Neuronal stem cell (in vitro differentiated cells): ENCODE measurements around the gene IFITM5.

Experiments
- DNase-seq: peaks from one replicate; pipeline ENCODE4 v3.0.0-alpha.2; 2013; ENCODE audit warnings: low spot score
- H2AFZ ChIP-seq: one replicate; pipeline ENCODE4 v1.6.1; 2013; ENCODE audit warnings: mild to moderate bottlenecking, low read length, inconsistent platforms
- H2AK5ac ChIP-seq: 2 replicates; pipeline ENCODE4 v1.6.1; 2013; ENCODE audit warnings: low read depth, mild to moderate bottlenecking, inconsistent platforms, low read length, moderate library complexity, mixed read lengths
- H2BK120ac ChIP-seq: 2 replicates; pipeline ENCODE4 v1.6.1; 2013; ENCODE audit warnings: low read depth, mild to moderate bottlenecking, inconsistent platforms, low read length, moderate library complexity, mixed read lengths
- H2BK12ac ChIP-seq: one replicate; pipeline ENCODE4 v1.6.1; 2013; ENCODE audit warnings: low read length, inconsistent platforms
- H2BK15ac ChIP-seq: 2 replicates; pipeline ENCODE4 v1.6.1; 2013; ENCODE audit warnings: mild to moderate bottlenecking, low read length, inconsistent platforms, mixed read lengths
- H2BK5ac ChIP-seq: one replicate; pipeline ENCODE4 v1.6.1; 2013; ENCODE audit warnings: inconsistent platforms, mild to moderate bottlenecking, low read length, moderate library complexity
- H3K14ac ChIP-seq: one replicate; pipeline ENCODE4 v1.6.1; 2013; ENCODE audit warnings: low read length, inconsistent platforms
- H3K18ac ChIP-seq: 2 replicates; pipeline ENCODE4 v1.6.1; 2013; ENCODE audit warnings: low read length, inconsistent platforms
- H3K23ac ChIP-seq: 2 replicates; pipeline ENCODE4 v1.6.1; 2013; ENCODE audit warnings: low read depth, mild to moderate bottlenecking, mixed read lengths, low read length, inconsistent platforms; ENCODE audit not compliant: poor library complexity
- H3K27ac ChIP-seq: replicated peaks from 3 replicates; pipeline ENCODE4 v1.5.1; 2013; ENCODE audit warnings: low read length, inconsistent platforms
- H3K27me3 ChIP-seq, 3 experiments: 2 replicates each; pipeline ENCODE4 v1.6.1; 2013; ENCODE audit warnings: low read length in 3 of 3, mild to moderate bottlenecking in 2 of 3, inconsistent platforms in 1 of 3, low read depth in 1 of 3, mixed read lengths in 1 of 3, moderate library complexity in 1 of 3; ENCODE audit not compliant: control insufficient read depth in 3 of 3, insufficient read depth in 3 of 3
- H3K36me3 ChIP-seq, 2 donors: replicated peaks in 1 of 2; 2 replicates each; pipeline ENCODE4 v1.6.1; 2013; ENCODE audit warnings: low read length in 2 of 2; ENCODE audit not compliant: control insufficient read depth in 2 of 2, insufficient read depth in 2 of 2
- H3K4ac ChIP-seq: 2 replicates; pipeline ENCODE4 v1.6.1; 2013; ENCODE audit warnings: inconsistent platforms, mild to moderate bottlenecking, low read length, moderate library complexity
- H3K4me1 ChIP-seq, 2 donors: 1 replicate in 1 of 2; 2 replicates in 1 of 2; pipeline ENCODE4 v1.6.1; 2013; ENCODE audit warnings: low read length in 2 of 2, low read depth in 1 of 2; ENCODE audit not compliant: control insufficient read depth in 2 of 2, insufficient read depth in 1 of 2
- H3K4me2 ChIP-seq: one replicate; pipeline ENCODE4 v1.6.1; 2013; ENCODE audit warnings: mild to moderate bottlenecking, low read length, inconsistent platforms; ENCODE audit not compliant: insufficient read depth, poor library complexity, severe bottlenecking
- H3K4me3 ChIP-seq, 2 donors: 2 replicates each; pipeline ENCODE4 v1.5.1; 2013; ENCODE audit warnings: low read length in 2 of 2, mild to moderate bottlenecking in 2 of 2, inconsistent platforms in 1 of 2, moderate library complexity in 1 of 2
- H3K79me1 ChIP-seq: one replicate; pipeline ENCODE4 v1.6.1; 2013; ENCODE audit warnings: low read depth, mild to moderate bottlenecking, inconsistent platforms, low read length, moderate library complexity
- H3K9ac ChIP-seq: one replicate; pipeline ENCODE4 v1.6.1; 2013; ENCODE audit warnings: mild to moderate bottlenecking, low read depth, low read length, inconsistent platforms; ENCODE audit not compliant: poor library complexity
- H3K9me3 ChIP-seq, 2 donors: replicated peaks in 1 of 2; 2 replicates each; pipeline versions ENCODE3 to v1.6.1; 2013; ENCODE audit warnings: low read length in 2 of 2, mild to moderate bottlenecking in 2 of 2, inconsistent platforms in 1 of 2, low read depth in 1 of 2, mixed read lengths in 1 of 2, moderate library complexity in 1 of 2; ENCODE audit not compliant: control insufficient read depth in 2 of 2, insufficient read depth in 1 of 2
- H4K8ac ChIP-seq: one replicate; pipeline ENCODE4 v1.6.1; 2013; ENCODE audit warnings: low read depth, mild to moderate bottlenecking, inconsistent platforms, low read length, moderate library complexity
- H4K91ac ChIP-seq: one replicate; pipeline ENCODE4 v1.6.1; 2013; ENCODE audit warnings: low read length, low read depth, mild to moderate bottlenecking, inconsistent platforms; ENCODE audit not compliant: poor library complexity
- WGBS, 2 donors: extraction: QIAGEN DNeasy Blood & Tissue Kit; methylation state at CpG; one replicate each; pipeline ENCODE4 v1.1.7; 2013; ENCODE audit warnings: missing lambda C conversion rate in 2 of 2, mixed read lengths in 1 of 2; ENCODE audit not compliant: insufficient read length in 2 of 2, insufficient replicate concordance in 1 of 2; ENCODE audit errors: extremely low coverage in 2 of 2; 5-methylcytosine and 5-hydroxymethylcytosine counted together

The IFITM5 gene

GRCh38 chr11:332651-333480, 33.5 kb upstream of the IFITM5 start:
- H3K4me2 ChIP-seq, result no peak overlapping the region
- H3K4ac ChIP-seq, result peak overlapping the region; percentile 87
- peak overlapping the region; percentile 3 for H2BK5ac ChIP-seq
- H3K9me3 ChIP-seq, result peaks cover 3 to 18% of the 10 kb centered on the region in 2 donors
- no peak overlapping the region for H2AFZ ChIP-seq
- H3K4me3 ChIP-seq, result no peak overlapping the region
- H3K18ac ChIP-seq, result peak overlapping the region; percentile 78
- no peak for DNase-seq
- H3K4me1 ChIP-seq, result peaks cover 27 to 36% of the 10 kb centered on the region in 2 donors
- no peak overlapping the region for H3K14ac ChIP-seq
- peak overlapping the region; percentile 98 for H3K27ac ChIP-seq
- peak overlapping the region; percentile 97 for H2AK5ac ChIP-seq
- peak overlapping the region; percentile 89 for H2BK15ac ChIP-seq
- no peaks in the 10 kb centered on the region for H3K79me1 ChIP-seq
- H3K23ac ChIP-seq, result no peak overlapping the region
- no peak overlapping the region for H2BK120ac ChIP-seq
- no peaks in the 10 kb centered on the region for H3K36me3 ChIP-seq
- no CpG with 5 or more reads among the region's 23 CpGs for WGBS, 2 donors
- no peaks in the 10 kb centered on the region for H3K27me3 ChIP-seq
- peak overlapping the region; percentile 79 for H2BK12ac ChIP-seq
- no peak overlapping the region for H3K9ac ChIP-seq
- H4K91ac ChIP-seq, result peak overlapping the region; percentile 44
- H4K8ac ChIP-seq, result no peak overlapping the region

GRCh38 chr11:331358-332060, 32.2 kb upstream of the IFITM5 start:
- H2BK15ac ChIP-seq, result peak overlapping the region; percentile 91
- peak overlapping the region; percentile 67 for H2BK12ac ChIP-seq
- no peak overlapping the region for H3K9ac ChIP-seq
- H3K27ac ChIP-seq, result no peak overlapping the region
- H3K4me2 ChIP-seq, result no peak overlapping the region
- H3K23ac ChIP-seq, result no peak overlapping the region
- no peak overlapping the region for H3K4me3 ChIP-seq
- no peak overlapping the region for H4K8ac ChIP-seq
- no CpG with 5 or more reads among the region's 19 CpGs for WGBS, 2 donors
- H3K4me1 ChIP-seq, result peaks cover 26 to 33% of the 10 kb centered on the region in 2 donors
- H4K91ac ChIP-seq, result no peak overlapping the region
- H3K27me3 ChIP-seq, result no peaks in the 10 kb centered on the region
- H3K14ac ChIP-seq, result no peak overlapping the region
- H2BK120ac ChIP-seq, result no peak overlapping the region
- H3K18ac ChIP-seq, result peak overlapping the region; percentile 64
- peak overlapping the region; percentile 96 for H2AK5ac ChIP-seq
- H3K79me1 ChIP-seq, result no peaks in the 10 kb centered on the region
- DNase-seq, result no peak
- no peaks in the 10 kb centered on the region for H3K36me3 ChIP-seq
- no peak overlapping the region for H3K4ac ChIP-seq
- no peak overlapping the region for H2AFZ ChIP-seq
- H2BK5ac ChIP-seq, result peak overlapping the region; percentile 95
- H3K9me3 ChIP-seq, result peaks cover 3 to 18% of the 10 kb centered on the region in 2 donors

- no CpG with 5 or more reads among the region's 34 CpGs for WGBS, 2 donors
- peak overlapping the region; percentile 12 for H3K18ac ChIP-seq
These were observed 31.5 kb upstream of the IFITM5 start for GRCh38 chr11:330694-331357.

More at GRCh38 chr11:330694-331357, 31.5 kb upstream of the IFITM5 start:
- Histone ChIP-seq H3K9me3 (peaks cover 3 to 18% of the 10 kb centered on the region in 2 donors), H4K8ac (no peak overlapping the region), H4K91ac (peak overlapping the region; percentile 95), H2BK15ac (peak overlapping the region; percentile 91), H2BK5ac (peak overlapping the region; percentile 95), H3K4ac (no peak overlapping the region), H3K4me3 (no peak overlapping the region), H3K14ac (peak overlapping the region; percentile 67), H3K27ac (no peak overlapping the region), H2AK5ac (peak overlapping the region; percentile 96), H2BK12ac (peak overlapping the region; percentile 67), H3K79me1 (no peaks in the 10 kb centered on the region), H2BK120ac (no peak overlapping the region), H3K27me3 (no peaks in the 10 kb centered on the region), H3K23ac (peak overlapping the region; percentile 46), H2AFZ (no peak overlapping the region), H3K9ac (no peak overlapping the region), H3K36me3 (no peaks in the 10 kb centered on the region), H3K4me2 (no peak overlapping the region), H3K4me1 (peaks cover 21 to 30% of the 10 kb centered on the region in 2 donors)
- no peak for DNase-seq
